Measurements from ENCODE around the gene STC2.

Gene STC2

DNA sequence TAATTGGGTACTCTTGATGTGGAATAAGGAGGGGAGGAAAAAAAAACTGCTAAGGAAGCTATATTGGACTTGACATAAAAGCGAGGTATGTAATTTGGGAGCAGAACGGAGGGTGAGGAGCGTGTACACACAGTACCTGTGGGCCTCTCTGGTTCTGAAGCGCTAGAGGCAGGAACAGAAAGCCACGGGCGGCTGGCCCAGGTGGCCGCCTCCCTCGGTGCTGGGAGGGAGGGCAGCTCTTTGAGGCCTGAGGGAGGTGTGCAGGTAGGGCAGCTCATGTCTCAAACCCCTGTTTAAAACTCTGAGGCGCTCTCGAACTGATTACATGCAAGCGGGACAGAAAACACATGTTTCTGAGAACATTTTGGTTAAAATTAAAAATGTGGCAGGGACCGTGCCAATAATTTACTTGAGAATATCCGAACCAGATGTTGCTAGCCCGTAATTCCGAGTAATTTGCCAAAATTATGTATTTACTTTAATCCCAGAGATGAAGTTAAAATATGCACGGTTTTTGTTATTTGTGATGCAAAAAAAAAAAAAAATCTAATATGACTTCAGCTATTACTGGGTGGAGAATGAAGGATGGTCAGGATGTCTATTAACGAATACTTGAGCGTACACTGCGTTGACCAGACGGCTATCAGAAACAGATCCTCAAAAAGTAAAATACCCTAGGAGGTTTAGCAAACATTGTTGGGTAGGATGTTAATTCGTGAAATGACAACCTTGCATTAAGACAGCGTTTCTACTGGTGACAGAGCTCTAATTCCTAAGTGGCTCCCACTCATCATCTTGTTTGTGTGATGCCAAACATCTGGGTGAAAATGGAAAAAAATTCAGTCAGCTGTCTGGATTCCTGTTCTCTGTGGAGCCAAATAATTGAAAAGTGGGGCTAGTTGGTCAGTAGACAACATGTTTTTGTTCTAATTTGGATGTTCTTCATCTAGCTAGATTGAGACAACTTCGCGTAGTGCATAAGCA, 24.4 kb upstream of the STC2 start:
- peaks cover 40% of the 10 kb centered on the region for H3K27me3 ChIP-seq
- TF ChIP-seq, protein P1, sequence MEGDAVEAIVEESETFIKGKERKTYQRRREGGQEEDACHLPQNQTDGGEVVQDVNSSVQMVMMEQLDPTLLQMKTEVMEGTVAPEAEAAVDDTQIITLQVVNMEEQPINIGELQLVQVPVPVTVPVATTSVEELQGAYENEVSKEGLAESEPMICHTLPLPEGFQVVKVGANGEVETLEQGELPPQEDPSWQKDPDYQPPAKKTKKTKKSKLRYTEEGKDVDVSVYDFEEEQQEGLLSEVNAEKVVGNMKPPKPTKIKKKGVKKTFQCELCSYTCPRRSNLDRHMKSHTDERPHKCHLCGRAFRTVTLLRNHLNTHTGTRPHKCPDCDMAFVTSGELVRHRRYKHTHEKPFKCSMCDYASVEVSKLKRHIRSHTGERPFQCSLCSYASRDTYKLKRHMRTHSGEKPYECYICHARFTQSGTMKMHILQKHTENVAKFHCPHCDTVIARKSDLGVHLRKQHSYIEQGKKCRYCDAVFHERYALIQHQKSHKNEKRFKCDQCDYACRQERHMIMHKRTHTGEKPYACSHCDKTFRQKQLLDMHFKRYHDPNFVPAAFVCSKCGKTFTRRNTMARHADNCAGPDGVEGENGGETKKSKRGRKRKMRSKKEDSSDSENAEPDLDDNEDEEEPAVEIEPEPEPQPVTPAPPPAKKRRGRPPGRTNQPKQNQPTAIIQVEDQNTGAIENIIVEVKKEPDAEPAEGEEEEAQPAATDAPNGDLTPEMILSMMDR (IDR thresholded peaks at IDR 0.05): no peak
- no peaks in the 10 kb centered on the region for H3K4me1 ChIP-seq (ENCODE audit: control insufficient read depth in 1 of 2, insufficient read depth in 1 of 2, low read depth in 1 of 2, low read length in 1 of 2)
- no peaks in the 10 kb centered on the region for H3K9me3 ChIP-seq
- H3K36me3 ChIP-seq: no peaks in the 10 kb centered on the region
- no peak overlapping the region for H3K4me3 ChIP-seq (ENCODE audit: low read depth in 1 of 2, low read length in 1 of 2)
- H3K27ac ChIP-seq: no peak overlapping the region

DNA sequence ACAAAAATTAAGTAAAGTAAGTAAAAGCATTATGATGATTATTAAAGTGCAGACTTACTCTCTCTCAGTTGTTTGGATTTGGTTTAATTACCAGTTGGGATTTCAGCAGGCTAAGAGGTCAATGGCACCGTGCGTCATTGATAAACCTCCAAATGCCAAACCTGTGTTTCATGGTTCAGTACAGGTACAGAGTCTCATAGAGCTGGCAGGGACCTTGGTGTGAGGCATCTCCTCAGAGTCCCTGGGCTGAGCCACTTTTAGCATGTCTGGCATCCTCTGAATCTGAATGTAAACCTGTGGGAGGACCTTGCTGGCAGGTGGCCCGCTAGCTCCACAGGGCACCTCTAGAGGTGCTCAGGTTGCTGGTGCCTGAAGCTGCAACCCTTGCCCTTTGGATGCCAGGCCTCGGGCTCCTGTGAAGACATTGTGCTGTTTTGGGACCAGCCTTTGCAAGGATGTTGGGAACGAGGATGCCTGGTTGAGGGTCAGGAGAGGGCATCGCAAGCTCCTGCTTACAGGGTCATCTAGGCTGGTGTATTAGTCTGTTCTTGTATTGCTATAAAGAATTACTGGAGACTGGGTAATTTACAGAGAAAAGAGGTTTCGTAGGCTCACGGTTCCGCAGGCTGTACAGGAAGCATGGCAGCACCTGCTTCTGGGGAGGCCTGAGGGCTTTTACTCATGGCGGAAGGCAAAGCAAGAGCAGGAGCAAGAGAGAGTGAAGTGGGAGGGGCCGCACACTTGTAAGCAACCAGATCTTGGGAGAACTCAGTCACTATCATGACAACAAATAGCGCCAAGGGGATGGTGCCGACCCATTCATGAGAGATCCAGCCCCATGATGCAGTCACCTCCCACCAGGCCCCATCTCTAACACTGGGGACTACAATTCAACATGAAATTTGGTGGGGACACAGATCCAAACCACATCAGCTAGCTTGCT, 14.9 kb upstream of the STC2 start:
- TF ChIP-seq, protein P1 (IDR thresholded peaks at IDR 0.05): no peak
- no peaks in the 10 kb centered on the region for H3K4me1 ChIP-seq (ENCODE audit: control insufficient read depth in 1 of 2, insufficient read depth in 1 of 2, low read depth in 1 of 2, low read length in 1 of 2)
- no peaks in the 10 kb centered on the region for H3K9me3 ChIP-seq
- no peak overlapping the region for H3K4me3 ChIP-seq (ENCODE audit: low read depth in 1 of 2, low read length in 1 of 2)
- H3K27me3 ChIP-seq: peaks cover 32% of the 10 kb centered on the region
- H3K36me3 ChIP-seq: no peaks in the 10 kb centered on the region
- no peak overlapping the region for H3K27ac ChIP-seq

- Histone ChIP-seq H3K9me3 (no peaks in the 10 kb centered on the region), H3K4me1 (ENCODE audit: control insufficient read depth in 1 of 2, insufficient read depth in 1 of 2, low read depth in 1 of 2, low read length in 1 of 2) (no peaks in the 10 kb centered on the region), H3K27ac (no peak overlapping the region), H3K36me3 (no peaks in the 10 kb centered on the region), H3K4me3 (ENCODE audit: low read depth in 1 of 2, low read length in 1 of 2) (no peak overlapping the region), H3K27me3 (peaks cover 32% of the 10 kb centered on the region)
- TF ChIP-seq, protein P1 (IDR thresholded peaks at IDR 0.05): no peak
Measured at GRCh38 chr5:173341961-173342430, 13.8 kb upstream of the STC2 start.

- Histone ChIP-seq H3K27me3 (peaks cover 31% of the 10 kb centered on the region), H3K36me3 (no peaks in the 10 kb centered on the region), H3K9me3 (no peaks in the 10 kb centered on the region), H3K27ac (no peak overlapping the region), H3K4me3 (ENCODE audit: low read depth in 1 of 2, low read length in 1 of 2) (no peak overlapping the region), H3K4me1 (ENCODE audit: control insufficient read depth in 1 of 2, insufficient read depth in 1 of 2, low read depth in 1 of 2, low read length in 1 of 2) (no peaks in the 10 kb centered on the region)
- TF ChIP-seq, protein P1 (IDR thresholded peaks at IDR 0.05): no peak
Measured at GRCh38 chr5:173340984-173341383, 12.8 kb upstream of the STC2 start.

GRCh38 chr5:173340451-173340850, 12.2 kb upstream of the STC2 start:
- Histone ChIP-seq H3K4me1 (ENCODE audit: control insufficient read depth in 1 of 2, insufficient read depth in 1 of 2, low read depth in 1 of 2, low read length in 1 of 2) (no peaks in the 10 kb centered on the region), H3K27me3 (peaks cover 36% of the 10 kb centered on the region), H3K9me3 (no peaks in the 10 kb centered on the region), H3K4me3 (ENCODE audit: low read depth in 1 of 2, low read length in 1 of 2) (no peak overlapping the region), H3K27ac (no peak overlapping the region), H3K36me3 (no peaks in the 10 kb centered on the region)
- TF ChIP-seq, protein P1 (IDR thresholded peaks at IDR 0.05): no peak
